Tibial nerve (tissue), 4 donors: ENCODE results near the gene CPA1. TPM values are rescaled to one million over a fixed set of nuclear protein-coding genes. Genes with fewer than 3 reads are reported as not detected.

Experiments used
- DNase-seq, 2 donors: peaks; one replicate each; pipeline ENCODE4 v3.0.0-alpha.2; 2019; ENCODE audit warnings: low spot score in 2 of 2
- H3K27ac ChIP-seq, 4 donors: fragments of 200-600 bp; sonication (generic) in 3 of 4; one replicate each; pipeline ENCODE4 v1.5.1; 2017 to 2019; ENCODE audit warnings: mild to moderate bottlenecking in 1 of 4
- H3K27me3 ChIP-seq, 2 donors: fragments of 200-600 bp; sonication (generic) in 1 of 2; one replicate each; pipeline versions ENCODE4 v1.5.1 to v1.6.0; 2017 to 2019
- H3K36me3 ChIP-seq, 3 donors: fragments of 200-600 bp; sonication (generic); one replicate each; pipeline ENCODE4 v1.5.1; 2018 to 2019
- H3K4me1 ChIP-seq, 4 donors: fragments of 200-600 bp; sonication (generic) in 3 of 4; one replicate each; pipeline ENCODE4 v1.5.1; 2017 to 2019
- H3K4me3 ChIP-seq, 4 donors: fragments of 200-600 bp; sonication (generic) in 3 of 4; one replicate each; pipeline ENCODE4 v1.5.1; 2017 to 2019; ENCODE audit warnings: mild to moderate bottlenecking in 1 of 4, moderate library complexity in 1 of 4
- H3K9me3 ChIP-seq, 4 donors: fragments of 200-600 bp; sonication (generic) in 3 of 4; one replicate each; pipeline ENCODE4 v1.5.1; 2017 to 2019
- EP300 ChIP-seq, 2 donors: sonication (generic); formaldehyde crosslinking; IDR thresholded peaks; one replicate each; pipeline ENCODE4 v1.6.1; 2017; ENCODE audit warnings: antibody characterized with exemption in 2 of 2, mild to moderate bottlenecking in 1 of 2
- POLR2A ChIP-seq, 2 donors: fragments of 450-650 bp; IDR thresholded peaks; one replicate each; pipeline ENCODE4 v1.6.1; 2017; ENCODE audit warnings: antibody characterized with exemption in 2 of 2, mild to moderate bottlenecking in 2 of 2, moderate library complexity in 2 of 2
- whole genome bisulfite sequencing, 2 donors: methylation state at CpG; one replicate each; pipeline ENCODE4 v1.1.5; 2018; 5-methylcytosine and 5-hydroxymethylcytosine counted together
- total RNA-seq, 4 donors: library from RNA; depleted of rRNA; stranded (reverse); fragments of >200 nt; gene quantifications; one replicate each; pipeline ENCODE4 v1.1.0, GENCODE V29; 2016
- TF ChIP-seq, protein P1 (sequence below), 5 experiments: fragments of 200-600 bp in 3 of 5; fragments of 450-650 bp in 2 of 5; sonication (generic) in 3 of 5; IDR thresholded peaks; one replicate each; pipeline ENCODE4 v1.5.1; 2016 to 2019; ENCODE audit warnings: antibody characterized with exemption in 5 of 5, mild to moderate bottlenecking in 3 of 5, moderate library complexity in 2 of 5

The CPA1 gene
- total RNA-seq, 4 donors from 2014 or later = 2.9 to 37.8 (median 6.3) TPM

DNA sequence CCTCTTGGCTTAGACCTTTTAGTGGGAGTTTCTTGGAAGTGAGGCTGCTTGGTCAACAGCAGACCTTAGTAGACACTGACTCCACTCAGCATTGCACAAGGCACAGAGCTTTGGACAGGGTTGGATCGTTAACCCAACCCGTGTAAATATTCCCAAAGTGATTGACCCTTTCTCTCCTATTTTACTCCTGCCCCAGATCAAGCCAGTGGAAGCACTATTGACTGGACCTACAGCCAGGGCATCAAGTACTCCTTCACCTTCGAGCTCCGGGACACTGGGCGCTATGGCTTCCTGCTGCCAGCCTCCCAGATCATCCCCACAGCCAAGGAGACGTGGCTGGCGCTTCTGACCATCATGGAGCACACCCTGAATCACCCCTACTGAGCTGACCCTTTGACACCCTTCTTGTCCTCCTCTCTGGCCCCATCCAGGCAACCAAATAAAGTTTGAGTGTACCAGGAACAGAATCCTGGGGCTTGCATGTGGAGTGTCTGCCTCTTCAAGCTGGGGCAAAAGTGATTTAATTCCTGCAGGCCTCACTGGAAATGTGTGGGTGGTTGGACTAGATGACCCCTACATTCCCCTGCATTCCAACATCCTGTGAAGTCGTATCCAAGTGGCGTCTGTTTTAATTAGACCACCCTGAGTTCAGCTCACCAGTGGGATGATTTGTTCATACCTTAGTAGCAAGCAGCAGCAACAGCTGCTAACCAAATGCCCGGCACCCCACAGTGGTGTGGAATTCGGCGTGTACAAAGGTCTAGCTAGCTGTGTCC, 7.5 kb downstream of the CPA1 start:
- Histone ChIP-seq H3K4me1 (peaks cover 0 to 24% (median 0%) of the 10 kb centered on the region in 4 donors), H3K9me3 (peaks cover 0 to 3% (median 0%) of the 10 kb centered on the region in 4 donors), H3K4me3 (no peak overlapping the region), H3K27ac (no peak overlapping the region), H3K36me3 (no peaks in the 10 kb centered on the region), H3K27me3 (no peaks in the 10 kb centered on the region)
- TF ChIP-seq, protein P1, sequence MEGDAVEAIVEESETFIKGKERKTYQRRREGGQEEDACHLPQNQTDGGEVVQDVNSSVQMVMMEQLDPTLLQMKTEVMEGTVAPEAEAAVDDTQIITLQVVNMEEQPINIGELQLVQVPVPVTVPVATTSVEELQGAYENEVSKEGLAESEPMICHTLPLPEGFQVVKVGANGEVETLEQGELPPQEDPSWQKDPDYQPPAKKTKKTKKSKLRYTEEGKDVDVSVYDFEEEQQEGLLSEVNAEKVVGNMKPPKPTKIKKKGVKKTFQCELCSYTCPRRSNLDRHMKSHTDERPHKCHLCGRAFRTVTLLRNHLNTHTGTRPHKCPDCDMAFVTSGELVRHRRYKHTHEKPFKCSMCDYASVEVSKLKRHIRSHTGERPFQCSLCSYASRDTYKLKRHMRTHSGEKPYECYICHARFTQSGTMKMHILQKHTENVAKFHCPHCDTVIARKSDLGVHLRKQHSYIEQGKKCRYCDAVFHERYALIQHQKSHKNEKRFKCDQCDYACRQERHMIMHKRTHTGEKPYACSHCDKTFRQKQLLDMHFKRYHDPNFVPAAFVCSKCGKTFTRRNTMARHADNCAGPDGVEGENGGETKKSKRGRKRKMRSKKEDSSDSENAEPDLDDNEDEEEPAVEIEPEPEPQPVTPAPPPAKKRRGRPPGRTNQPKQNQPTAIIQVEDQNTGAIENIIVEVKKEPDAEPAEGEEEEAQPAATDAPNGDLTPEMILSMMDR (IDR thresholded peaks at IDR 0.05) = no peak
- no peak for TF ChIP-seq EP300 (IDR thresholded peaks at IDR 0.05)
- no peak for TF ChIP-seq POLR2A (IDR thresholded peaks at IDR 0.05)
- 55 to 60% methylated on average over 12 of the region's 12 CpGs for WGBS, 2 donors
- no peak for DNase-seq

DNA sequence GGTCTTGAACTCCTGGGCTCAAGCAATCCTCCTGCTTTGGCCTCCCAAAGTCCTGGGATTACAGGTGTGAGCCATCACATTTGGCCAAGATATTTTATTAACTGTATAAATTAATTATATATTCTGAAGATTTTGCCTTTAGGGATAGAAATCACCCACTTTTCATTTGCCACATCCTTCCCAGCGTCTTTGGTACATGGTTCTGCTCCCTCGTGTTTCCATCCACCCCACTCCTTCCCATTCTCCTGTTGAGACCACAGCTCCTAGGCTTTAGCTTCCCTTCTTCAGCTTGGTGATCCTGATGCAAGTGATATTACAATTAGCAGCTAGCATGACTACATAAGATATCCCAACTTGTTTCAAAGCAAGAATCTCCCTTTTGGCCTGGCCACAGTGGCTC, 8.4 kb downstream of the CPA1 start:
- Histone ChIP-seq H3K27me3 (no peaks in the 10 kb centered on the region), H3K4me3 (no peak overlapping the region), H3K4me1 (peaks cover 0 to 28% (median 0%) of the 10 kb centered on the region in 4 donors), H3K27ac (no peak overlapping the region), H3K36me3 (no peaks in the 10 kb centered on the region), H3K9me3 (peaks cover 0 to 3% (median 0%) of the 10 kb centered on the region in 4 donors)
- 63 to 93% methylated on average over 2 of the region's 2 CpGs for WGBS, 2 donors
- TF ChIP-seq EP300 (IDR thresholded peaks at IDR 0.05) (no peak), POLR2A (IDR thresholded peaks at IDR 0.05) (no peak)
- TF ChIP-seq, protein P1 (IDR thresholded peaks at IDR 0.05) = no peak
- no peak for DNase-seq

DNA sequence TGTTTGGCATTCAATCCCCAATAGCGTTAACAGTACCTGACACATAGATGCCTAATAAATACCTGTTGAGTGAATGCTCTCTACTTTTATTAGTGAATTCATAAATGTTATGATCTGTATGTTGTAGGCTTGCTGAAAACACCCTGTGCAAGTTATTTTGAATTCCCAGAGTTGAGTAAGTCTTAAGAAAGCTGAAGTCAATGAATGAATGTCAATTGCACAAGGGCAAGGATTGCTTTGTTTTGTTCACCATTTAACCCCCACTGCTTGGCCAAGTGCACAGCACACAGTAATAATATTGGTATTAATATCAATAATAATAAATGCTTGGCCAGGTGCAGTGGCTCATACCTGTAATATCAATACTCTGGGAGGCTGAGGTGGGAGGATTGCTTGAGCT, 10.2 kb downstream of the CPA1 start:
- peaks cover 0 to 35% (median 0%) of the 10 kb centered on the region in 4 donors for H3K4me1 ChIP-seq
- DNase-seq = no peak
- H3K27ac ChIP-seq = no peak overlapping the region
- H3K4me3 ChIP-seq = no peak overlapping the region
- H3K36me3 ChIP-seq = no peaks in the 10 kb centered on the region
- H3K9me3 ChIP-seq = peaks cover 0 to 3% (median 0%) of the 10 kb centered on the region in 4 donors
- no peaks in the 10 kb centered on the region for H3K27me3 ChIP-seq
- 96 to 100% methylated on average over 1 of the region's 1 CpG for WGBS, 2 donors
- TF ChIP-seq EP300 (IDR thresholded peaks at IDR 0.05) = no peak
- TF ChIP-seq, protein P1 (IDR thresholded peaks at IDR 0.05) = no peak

DNA sequence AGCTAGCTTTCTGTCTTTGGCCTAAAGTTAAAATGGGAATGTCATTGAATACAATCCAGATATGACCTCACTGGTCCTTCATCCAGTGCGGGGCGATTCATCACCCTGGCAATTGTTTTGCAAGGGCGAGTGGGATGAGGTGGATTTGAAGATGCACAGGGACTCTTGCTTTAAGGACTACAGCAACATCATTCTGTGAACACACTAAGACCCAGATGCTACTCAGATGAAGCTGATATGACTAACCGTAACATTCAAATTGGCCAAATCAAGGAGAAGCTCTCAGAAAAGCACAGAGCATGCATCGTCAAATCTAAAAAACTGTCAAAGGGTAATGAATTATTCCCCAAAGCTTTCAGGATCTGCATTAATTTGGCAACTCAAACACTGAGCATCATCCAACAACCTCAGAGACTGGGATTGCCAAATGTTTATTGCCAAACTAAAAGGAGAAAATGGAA, 12.8 kb downstream of the CPA1 start:
- peaks cover 0 to 3% (median 0%) of the 10 kb centered on the region in 4 donors for H3K9me3 ChIP-seq
- no peaks in the 10 kb centered on the region for H3K27me3 ChIP-seq
- peak overlapping the region in 2 of 4 donors; percentile 39 to 58 for H3K27ac ChIP-seq
- WGBS, 2 donors = 66 to 79% methylated on average over 5 of the region's 5 CpGs
- DNase-seq = no peak
- peaks cover 0 to 2% (median 0%) of the 10 kb centered on the region in 3 donors for H3K36me3 ChIP-seq
- H3K4me3 ChIP-seq = no peak overlapping the region
- peaks cover 0 to 29% (median 0%) of the 10 kb centered on the region in 4 donors for H3K4me1 ChIP-seq
- TF ChIP-seq, protein P1 (IDR thresholded peaks at IDR 0.05) = no peak
- TF ChIP-seq EP300 (IDR thresholded peaks at IDR 0.05) (no peak), POLR2A (IDR thresholded peaks at IDR 0.05) (no peak)

DNA sequence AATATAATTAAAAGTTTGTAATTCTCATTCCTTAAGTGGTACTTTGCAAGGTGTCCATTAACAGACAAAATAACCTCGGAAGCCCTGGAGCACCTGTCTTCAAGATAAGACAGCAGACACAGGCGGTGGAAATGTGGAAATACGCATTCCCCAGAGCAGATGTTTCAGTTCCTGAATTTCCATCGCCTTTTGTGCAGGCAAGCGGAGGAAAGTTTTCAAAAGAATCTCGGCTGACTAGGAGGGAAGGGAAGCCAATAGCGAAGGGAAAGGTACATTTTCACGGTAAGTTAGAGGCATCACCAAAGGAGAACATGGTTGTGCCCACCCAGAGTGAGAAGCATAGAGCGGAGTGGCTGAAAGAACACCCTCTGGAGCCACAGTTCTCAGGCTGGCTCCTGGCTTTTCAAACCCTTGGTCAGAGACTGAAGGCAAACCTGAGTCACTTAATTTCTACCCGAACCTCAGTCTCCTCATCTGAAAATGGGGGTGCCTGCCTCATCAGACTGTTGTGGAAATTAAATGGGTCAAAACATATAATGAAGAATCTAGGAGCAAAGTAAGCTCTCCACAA, 13.6 kb downstream of the CPA1 start:
- TF ChIP-seq EP300 (IDR thresholded peaks at IDR 0.05) (no peak), POLR2A (IDR thresholded peaks at IDR 0.05) (no peak)
- TF ChIP-seq, protein P1 (IDR thresholded peaks at IDR 0.05) = no peak
- Histone ChIP-seq H3K9me3 (no peaks in the 10 kb centered on the region), H3K27ac (peak overlapping the region in 2 of 4 donors; percentile 11 to 61), H3K27me3 (no peaks in the 10 kb centered on the region), H3K4me1 (peaks cover 0 to 34% (median 0%) of the 10 kb centered on the region in 4 donors), H3K4me3 (no peak overlapping the region), H3K36me3 (peaks cover 0 to 4% (median 0%) of the 10 kb centered on the region in 3 donors)
- 62 to 68% methylated on average over 10 of the region's 10 CpGs for WGBS, 2 donors
- no peak for DNase-seq
